GM21367 (cell line): Measurements from ENCODE around the gene PTPRM.

Source experiments
- ATAC-seq: cut with Tn5 transposase; IDR thresholded peaks from one replicate; pipeline ENCODE4 v1.9.1; 2021; ENCODE audit not compliant: unreplicated experiment

PTPRM gene

DNA sequence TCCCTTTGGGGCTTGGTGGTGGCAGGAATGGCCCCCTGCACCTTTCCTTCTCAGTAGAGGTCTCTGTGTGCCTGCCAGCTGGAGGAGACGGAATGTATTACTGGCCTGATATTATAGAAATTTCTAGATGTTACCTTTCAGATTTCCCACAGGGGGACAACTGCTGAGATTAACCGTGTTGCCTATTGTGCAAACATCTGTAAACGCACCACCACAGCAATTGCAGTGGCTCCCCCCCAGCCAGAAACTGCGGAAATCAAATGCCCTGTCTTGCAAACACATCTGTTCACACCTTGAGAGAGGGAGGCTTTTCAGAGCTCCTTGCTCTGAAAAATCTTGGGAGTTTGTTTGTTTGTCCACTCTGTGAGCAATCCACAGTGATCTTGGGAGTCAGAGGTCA is 772.1 kb downstream of the PTPRM start:
- no peak for ATAC-seq

- ATAC-seq, result no peak
Observed at GRCh38 chr18:8339952-8340351, 772.8 kb downstream of the PTPRM start.

GRCh38 chr18:8341481-8342230 is 774.5 kb downstream of the PTPRM start:
- ATAC-seq, result no peak

- ATAC-seq, result no peak
Observed at GRCh38 chr18:8348051-8348720, 781.1 kb downstream of the PTPRM start.

- no peak for ATAC-seq
Observed at GRCh38 chr18:8349608-8350323, 782.6 kb downstream of the PTPRM start.

- no peak for ATAC-seq
Observed at GRCh38 chr18:8350628-8351027, 783.5 kb downstream of the PTPRM start.

- no peak for ATAC-seq
Observed at GRCh38 chr18:8351161-8351560, 784.0 kb downstream of the PTPRM start.

- no peak for ATAC-seq
Observed at GRCh38 chr18:8354304-8354703, 787.2 kb downstream of the PTPRM start.

- no peak for ATAC-seq
Observed at GRCh38 chr18:8356001-8356400, 788.9 kb downstream of the PTPRM start.

DNA sequence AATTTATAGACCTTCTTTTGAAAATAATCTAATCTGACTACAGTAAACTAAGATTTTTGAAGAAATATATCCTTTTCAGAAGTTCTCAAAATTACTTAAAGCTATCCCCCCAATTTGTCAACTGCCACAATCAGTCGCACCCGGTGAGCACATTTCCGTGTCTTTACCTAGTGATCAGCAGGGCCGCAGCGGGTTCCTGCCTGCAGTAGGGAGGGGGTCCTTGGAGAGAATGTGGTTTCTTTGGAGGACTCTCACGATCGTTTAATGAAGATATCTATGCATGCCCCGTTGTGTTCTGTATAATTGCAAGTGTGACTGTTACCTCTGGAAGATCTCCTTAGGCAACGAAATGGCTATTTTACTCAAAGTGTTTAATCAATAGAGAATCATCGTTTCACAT is 790.2 kb downstream of the PTPRM start:
- no peak for ATAC-seq

DNA sequence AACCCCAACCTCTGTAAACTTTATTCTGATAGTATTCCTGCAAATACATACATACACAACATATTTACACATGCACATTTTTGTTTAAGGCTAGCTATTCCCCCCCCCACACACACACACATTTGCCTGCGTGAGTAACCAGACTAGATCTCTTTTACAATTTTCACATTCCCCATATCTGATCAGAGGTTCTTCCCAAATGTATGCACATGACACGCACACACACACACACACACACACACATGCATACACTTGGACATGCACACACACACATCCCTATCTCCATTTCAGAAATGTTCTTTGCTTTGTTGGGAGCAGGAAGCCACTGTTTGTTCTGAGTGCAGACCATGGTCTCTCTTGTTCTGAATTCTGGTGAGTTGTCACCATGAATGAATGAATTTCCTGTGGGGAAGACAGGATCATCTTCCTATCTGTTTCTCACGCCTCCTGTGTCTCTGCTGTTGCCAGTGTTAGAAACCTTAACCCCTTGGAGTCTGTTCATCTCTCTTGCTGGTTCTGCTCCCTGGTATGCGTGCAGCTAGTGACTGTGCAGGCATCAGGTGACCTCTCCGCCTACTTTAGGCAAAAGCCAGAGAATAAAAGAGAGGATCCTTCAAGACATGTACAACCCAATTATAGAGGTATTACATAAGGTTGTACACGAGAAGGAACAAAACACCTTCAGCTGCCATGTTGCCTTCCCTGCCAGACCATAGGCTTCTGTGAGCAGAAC is 791.1 kb downstream of the PTPRM start:
- no peak for ATAC-seq

- no peak for ATAC-seq
Observed at GRCh38 chr18:8359076-8359475, 792.0 kb downstream of the PTPRM start.

- no peak for ATAC-seq
Observed at GRCh38 chr18:8359481-8359880, 792.4 kb downstream of the PTPRM start.

GRCh38 chr18:8361941-8362471 is 794.9 kb downstream of the PTPRM start:
- ATAC-seq, result no peak

- ATAC-seq, result no peak
Observed at GRCh38 chr18:8362863-8363262, 795.7 kb downstream of the PTPRM start.

DNA sequence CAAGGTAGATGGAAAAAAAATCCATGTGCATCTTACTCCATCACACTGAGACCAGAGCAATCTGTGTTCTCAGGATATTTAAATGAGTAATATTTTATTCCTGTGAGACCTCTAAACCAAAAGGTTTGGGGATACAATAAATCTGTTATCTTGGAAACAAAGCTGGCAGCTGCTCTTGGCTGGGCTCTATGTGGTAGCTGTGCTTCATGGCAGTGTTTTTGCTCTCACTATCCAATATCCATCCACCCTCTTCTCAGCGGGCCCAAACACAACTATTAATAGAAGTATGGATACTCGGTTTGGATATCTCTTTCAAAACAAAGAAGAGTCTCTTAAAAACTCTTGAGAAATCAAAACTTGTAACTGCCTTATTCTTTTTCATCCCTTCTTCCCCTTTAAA is 797.3 kb downstream of the PTPRM start:
- no peak for ATAC-seq

- no peak for ATAC-seq
Observed at GRCh38 chr18:8365006-8365405, 797.9 kb downstream of the PTPRM start.

- no peak for ATAC-seq
Observed at GRCh38 chr18:8365528-8365927, 798.4 kb downstream of the PTPRM start.

DNA sequence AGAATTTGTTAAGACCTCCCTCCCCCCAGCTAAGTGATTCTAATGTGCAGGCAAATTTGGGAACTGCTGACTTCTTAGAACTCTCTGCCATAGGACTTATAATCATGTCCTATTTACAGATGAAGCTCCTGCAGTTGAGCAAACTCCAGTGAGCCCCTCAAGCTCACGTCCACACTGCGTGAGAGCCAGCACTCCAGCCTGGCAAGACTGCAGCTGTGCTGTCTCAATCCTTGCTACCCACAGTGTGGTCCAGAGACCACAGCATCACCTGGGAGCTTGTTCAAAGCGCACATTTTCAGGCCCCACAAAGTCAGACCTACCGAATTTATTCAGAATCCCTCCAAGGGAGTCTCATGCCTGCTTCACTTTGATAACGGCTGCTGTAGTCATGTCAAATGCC is 799.0 kb downstream of the PTPRM start:
- no peak for ATAC-seq

DNA sequence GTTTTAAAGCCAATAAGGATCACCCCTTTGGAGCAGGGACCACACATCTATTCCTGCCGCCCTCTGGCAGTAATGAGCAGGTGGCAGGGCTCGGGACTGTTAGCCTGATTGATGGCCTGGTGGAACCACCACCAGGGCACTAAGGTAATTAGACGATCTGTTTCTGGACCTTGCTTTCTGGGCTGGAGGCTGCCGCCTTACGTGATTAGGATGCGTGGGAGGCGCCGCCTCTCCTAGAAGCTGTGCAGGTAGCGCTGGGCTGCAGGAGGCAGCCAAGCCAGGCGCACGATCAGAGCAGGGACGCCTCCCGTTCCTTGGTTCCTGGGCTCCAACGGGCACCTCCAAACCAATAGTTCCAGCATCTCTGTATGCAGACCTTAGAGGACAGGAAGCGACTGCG is 799.5 kb downstream of the PTPRM start:
- ATAC-seq, result no peak
